Heart left ventricle (tissue), 13 donors: ENCODE data around the gene NNMT.

Experiments used
- POLR2A ChIP-seq, 2 donors: fragments of 450-650 bp; IDR thresholded peaks; one replicate each; pipeline ENCODE4 v1.6.1; 2017; ENCODE audit warnings: antibody characterized with exemption in 2 of 2, mild to moderate bottlenecking in 2 of 2, moderate library complexity in 2 of 2
- TF ChIP-seq, protein P1 (sequence below), 12 donors: fragments of 200-600 bp; sonication (generic) in 4 of 12; IDR thresholded peaks; one replicate each; pipeline versions ENCODE4 v1.5.0 to v1.8.0; 2018 to 2022; ENCODE audit warnings: antibody characterized with exemption in 12 of 12, mild to moderate bottlenecking in 5 of 12
- donor health status: ischemic (EF 13 %, LVEDD 7.1; RV severe dilation, severe dysfunction).
- donor health status: DM: no; HTN: yes; CAD: no.
- donor health status: DM: no; HTN: no; CAD: no.
- donor health status: ischemic (EF 25% LVEDD 6.9; RV normal size, moderate dysfunction).
- donor health status: ischemic (EF 25% LVEDD 5.7; RV mildly dilated, moderate dysfunction).
- donor health status: ischemic (EF 35%, LVEDD 5.7; RV mildly dilated, moderate dysfunction).
- donor health status: nonischemic (EF 11% LVEDD 7.7; RV severe dilation, severe dysfunction).
- donor health status: DM: yes; HTN: yes; CAD: no.
- donor health status: PGD.
- donor health status: ischemic (EF 29% LVEDD 5.4; RV normal size, mild dysfunction).
- donor health status: nonischemic (EF 23%, LVEDD 6.1; RV moderate dilation, normal function).

DNA sequence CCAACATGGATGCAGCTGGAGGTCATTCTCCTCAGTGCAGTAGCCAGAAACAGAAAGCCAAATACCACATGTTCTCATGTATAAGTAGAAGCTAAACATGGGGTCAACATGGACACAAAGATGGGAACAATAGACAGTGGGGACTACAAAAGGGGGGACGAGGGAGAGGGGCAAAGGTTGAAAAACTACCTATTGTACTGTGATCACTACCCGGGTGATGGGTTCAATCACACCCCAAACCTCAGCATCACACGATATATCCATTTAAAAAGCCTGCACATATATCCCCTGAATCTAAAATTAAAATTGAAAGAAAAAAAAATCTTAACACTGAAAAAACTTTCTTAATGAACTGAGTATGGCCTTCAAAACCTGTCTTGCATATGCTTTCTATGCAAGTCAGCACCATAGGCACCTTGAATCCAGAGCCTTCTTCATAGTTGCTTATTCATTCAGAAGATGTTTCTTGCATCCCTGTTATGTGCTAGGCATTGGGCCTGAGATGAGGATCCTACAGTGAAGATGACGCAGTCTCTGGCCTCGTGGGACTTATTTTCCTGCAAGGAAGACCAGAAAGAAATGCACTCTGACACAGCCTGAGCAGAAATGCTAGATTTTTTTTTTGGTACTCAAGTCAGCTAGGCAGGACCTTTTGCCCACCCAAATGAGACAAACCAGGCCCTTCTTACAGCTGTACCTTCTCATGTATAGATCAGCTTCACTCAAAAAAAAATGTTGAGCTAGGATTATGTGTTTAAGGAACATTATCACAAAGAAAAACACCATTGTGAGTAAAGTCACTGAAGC, 21.0 kb downstream of the NNMT start:
- TF ChIP-seq, protein P1, sequence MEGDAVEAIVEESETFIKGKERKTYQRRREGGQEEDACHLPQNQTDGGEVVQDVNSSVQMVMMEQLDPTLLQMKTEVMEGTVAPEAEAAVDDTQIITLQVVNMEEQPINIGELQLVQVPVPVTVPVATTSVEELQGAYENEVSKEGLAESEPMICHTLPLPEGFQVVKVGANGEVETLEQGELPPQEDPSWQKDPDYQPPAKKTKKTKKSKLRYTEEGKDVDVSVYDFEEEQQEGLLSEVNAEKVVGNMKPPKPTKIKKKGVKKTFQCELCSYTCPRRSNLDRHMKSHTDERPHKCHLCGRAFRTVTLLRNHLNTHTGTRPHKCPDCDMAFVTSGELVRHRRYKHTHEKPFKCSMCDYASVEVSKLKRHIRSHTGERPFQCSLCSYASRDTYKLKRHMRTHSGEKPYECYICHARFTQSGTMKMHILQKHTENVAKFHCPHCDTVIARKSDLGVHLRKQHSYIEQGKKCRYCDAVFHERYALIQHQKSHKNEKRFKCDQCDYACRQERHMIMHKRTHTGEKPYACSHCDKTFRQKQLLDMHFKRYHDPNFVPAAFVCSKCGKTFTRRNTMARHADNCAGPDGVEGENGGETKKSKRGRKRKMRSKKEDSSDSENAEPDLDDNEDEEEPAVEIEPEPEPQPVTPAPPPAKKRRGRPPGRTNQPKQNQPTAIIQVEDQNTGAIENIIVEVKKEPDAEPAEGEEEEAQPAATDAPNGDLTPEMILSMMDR (IDR thresholded peaks at IDR 0.05) = no peak
- TF ChIP-seq POLR2A (IDR thresholded peaks at IDR 0.05) = no peak
